ENCODE measurements around the gene TRPT1. TPM values are rescaled to one million over a fixed set of nuclear protein-coding genes. Genes with fewer than 3 reads are reported as not detected.

TRPT1 gene
- total and polyA plus RNA-seq, 9 of the 15 experiments (the other 6 are each of a cell fraction or from before 2014, with no cell fraction given) = 4.6 to 41.7 (median 23.1) TPM

GRCh38 chr11:64204464-64204989, 21.5 kb downstream of the TRPT1 start (continued):
- no peak for TF ChIP-seq NCOA4 (IDR thresholded peaks at IDR 0.05; ENCODE audit: partially characterized antibody)
- no peak for TF ChIP-seq RNF2 (IDR thresholded peaks at IDR 0.05)
- TF ChIP-seq SMAD3 (CRISPR knock-in tag; conservative IDR thresholded peaks at IDR 0.05) = no peak
- TF ChIP-seq ZBTB8A (IDR thresholded peaks at IDR 0.05; ENCODE audit: partially characterized antibody) = no peak
- 0 out of 2 replicates have a peak, but pooled peaks have one; percentile 30 for TF ChIP-seq BHLHE40 (IDR thresholded peaks at IDR 0.05; ENCODE audit: low read length)
- no peak for TF ChIP-seq FOXJ3 (CRISPR knock-in tag; IDR thresholded peaks at IDR 0.05)
- TF ChIP-seq GABPB1 (CRISPR knock-in tag; IDR thresholded peaks at IDR 0.05) = no peak; the same call in 1 of the 2 replicates
- no peak for TF ChIP-seq ZKSCAN3 (CRISPR knock-in tag; IDR thresholded peaks at IDR 0.05)
- TF ChIP-seq ZFPM2 (CRISPR knock-in tag; IDR thresholded peaks at IDR 0.05) = no peak
- no peak for TF ChIP-seq ZNF780A (CRISPR knock-in tag; IDR thresholded peaks at IDR 0.05)
- TF ChIP-seq SRSF9 (IDR thresholded peaks at IDR 0.05; ENCODE audit: borderline replicate concordance, low read depth, low read length) = no peak
- 0 out of 4 replicates have a peak, but pooled peaks of 1 of the 2 experiments have one; percentile 34 for TF ChIP-seq MLLT1 (IDR thresholded peaks at IDR 0.05)
- no peak for TF ChIP-seq GTF2E2 (tag; IDR thresholded peaks at IDR 0.05)
- TF ChIP-seq ZNF395 (CRISPR knock-in tag; IDR thresholded peaks at IDR 0.05) = no peak
- TF ChIP-seq ZBTB12 (CRISPR knock-in tag; IDR thresholded peaks at IDR 0.05) = no peak
- no peak for TF ChIP-seq KDM5B (IDR thresholded peaks at IDR 0.05; ENCODE audit: insufficient replicate concordance, low read depth, low read length)
- no peak for TF ChIP-seq POLR3G (IDR thresholded peaks at IDR 0.05; ENCODE audit: extremely low read depth, insufficient read length, insufficient replicate concordance)
- no peak for TF ChIP-seq FOSL1 (tag; conservative IDR thresholded peaks at IDR 0.05)
- no peak for TF ChIP-seq MCM3 (IDR thresholded peaks at IDR 0.05)
- no peak for TF ChIP-seq ZEB2 (IDR thresholded peaks at IDR 0.05)
- no peak for TF ChIP-seq NCOA1 (IDR thresholded peaks at IDR 0.05; ENCODE audit: low read depth)
- 0 out of 4 replicates have a peak, but pooled peaks of 1 of the 2 experiments have one; percentile 6 for TF ChIP-seq HDAC1 (IDR thresholded peaks at IDR 0.05)
- no peak for TF ChIP-seq SNRNP70 (optimal IDR thresholded peaks at IDR 0.05; ENCODE audit: low read depth, low read length)
- TF ChIP-seq EWSR1 (IDR thresholded peaks at IDR 0.05; ENCODE audit: borderline replicate concordance, low read depth, partially characterized antibody) = no peak
- no peak for TF ChIP-seq RFX7 (CRISPR knock-in tag; IDR thresholded peaks at IDR 0.05)
- no peak for TF ChIP-seq ZBTB1 (CRISPR knock-in tag; IDR thresholded peaks at IDR 0.05; ENCODE audit: borderline replicate concordance, low read depth)
